Epithelial cell of proximal tubule (primary cell): ENCODE measurements around the gene RNPC3. TPM values are rescaled to one million over a fixed set of nuclear protein-coding genes. Genes with fewer than 3 reads are reported as not detected.
A peak's percentile ranks its signal among the peaks of the same experiment; 100 is the strongest.

Source experiments
- DNase-seq: peaks from one replicate; pipeline ENCODE4 v3.0.0-alpha.2; 2011; ENCODE audit warnings: low read depth
- H3K4me3 ChIP-seq: 2 replicates; pipeline ENCODE4 v1.5.1; 2011; ENCODE audit warnings: low read depth, mild to moderate bottlenecking, low read length
- total RNA-seq: library from RNA; depleted of rRNA; stranded (reverse); fragments of >200 nt; gene quantifications from 2 replicates; pipeline ENCODE4 v1.2.3, GENCODE V29; 2015
- TF ChIP-seq, protein P1 (sequence below): conservative IDR thresholded peaks from 2 replicates; pipeline ENCODE4 v1.5.1; 2012; ENCODE audit warnings: low read depth, mild to moderate bottlenecking, low read length

The RNPC3 gene
- total RNA-seq, 1 donor from 2014 or later, result 6.4 TPM

DNA sequence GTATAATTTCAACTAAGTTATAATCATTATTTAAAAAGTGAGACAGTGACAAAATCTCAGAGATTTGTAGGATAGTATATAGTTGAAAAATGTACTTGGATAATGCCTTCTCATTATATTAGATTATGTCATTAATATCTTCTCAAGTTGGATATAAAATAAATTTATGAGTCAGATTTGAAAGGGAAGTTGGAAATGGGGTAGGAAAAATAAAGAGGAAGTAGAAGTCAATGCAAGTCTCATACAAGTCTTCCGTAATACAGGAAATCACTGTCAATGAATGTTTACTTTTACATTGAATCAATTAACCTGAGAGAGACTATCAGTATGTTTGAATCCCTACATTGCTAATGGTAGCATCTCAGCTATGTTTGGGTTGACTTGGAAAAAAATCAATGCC is 16.2 kb upstream of the RNPC3 start:
- TF ChIP-seq, protein P1, sequence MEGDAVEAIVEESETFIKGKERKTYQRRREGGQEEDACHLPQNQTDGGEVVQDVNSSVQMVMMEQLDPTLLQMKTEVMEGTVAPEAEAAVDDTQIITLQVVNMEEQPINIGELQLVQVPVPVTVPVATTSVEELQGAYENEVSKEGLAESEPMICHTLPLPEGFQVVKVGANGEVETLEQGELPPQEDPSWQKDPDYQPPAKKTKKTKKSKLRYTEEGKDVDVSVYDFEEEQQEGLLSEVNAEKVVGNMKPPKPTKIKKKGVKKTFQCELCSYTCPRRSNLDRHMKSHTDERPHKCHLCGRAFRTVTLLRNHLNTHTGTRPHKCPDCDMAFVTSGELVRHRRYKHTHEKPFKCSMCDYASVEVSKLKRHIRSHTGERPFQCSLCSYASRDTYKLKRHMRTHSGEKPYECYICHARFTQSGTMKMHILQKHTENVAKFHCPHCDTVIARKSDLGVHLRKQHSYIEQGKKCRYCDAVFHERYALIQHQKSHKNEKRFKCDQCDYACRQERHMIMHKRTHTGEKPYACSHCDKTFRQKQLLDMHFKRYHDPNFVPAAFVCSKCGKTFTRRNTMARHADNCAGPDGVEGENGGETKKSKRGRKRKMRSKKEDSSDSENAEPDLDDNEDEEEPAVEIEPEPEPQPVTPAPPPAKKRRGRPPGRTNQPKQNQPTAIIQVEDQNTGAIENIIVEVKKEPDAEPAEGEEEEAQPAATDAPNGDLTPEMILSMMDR, result no peak
- no peak overlapping the region for H3K4me3 ChIP-seq
- DNase-seq, result no peak

DNA sequence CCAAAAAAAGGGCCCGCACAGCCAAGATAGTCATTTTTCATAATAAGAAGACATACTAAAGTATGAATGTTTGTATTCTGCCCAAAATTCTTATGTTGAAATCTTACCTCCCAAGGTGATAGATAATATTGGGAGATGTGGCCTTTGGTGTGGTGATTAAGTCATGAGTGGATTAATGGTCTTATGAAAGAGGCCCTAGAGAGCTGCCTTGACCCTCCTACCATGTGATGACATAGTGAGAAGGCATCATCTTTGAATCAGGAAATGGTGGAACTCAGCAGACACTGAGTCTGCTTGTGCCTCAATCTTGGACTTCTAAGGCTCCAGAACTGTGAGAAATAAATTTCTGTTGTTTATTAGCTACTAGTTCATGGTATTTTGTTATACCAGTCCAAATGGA is 11.8 kb upstream of the RNPC3 start:
- TF ChIP-seq, protein P1, result no peak
- no peak overlapping the region for H3K4me3 ChIP-seq
- no peak for DNase-seq

DNA sequence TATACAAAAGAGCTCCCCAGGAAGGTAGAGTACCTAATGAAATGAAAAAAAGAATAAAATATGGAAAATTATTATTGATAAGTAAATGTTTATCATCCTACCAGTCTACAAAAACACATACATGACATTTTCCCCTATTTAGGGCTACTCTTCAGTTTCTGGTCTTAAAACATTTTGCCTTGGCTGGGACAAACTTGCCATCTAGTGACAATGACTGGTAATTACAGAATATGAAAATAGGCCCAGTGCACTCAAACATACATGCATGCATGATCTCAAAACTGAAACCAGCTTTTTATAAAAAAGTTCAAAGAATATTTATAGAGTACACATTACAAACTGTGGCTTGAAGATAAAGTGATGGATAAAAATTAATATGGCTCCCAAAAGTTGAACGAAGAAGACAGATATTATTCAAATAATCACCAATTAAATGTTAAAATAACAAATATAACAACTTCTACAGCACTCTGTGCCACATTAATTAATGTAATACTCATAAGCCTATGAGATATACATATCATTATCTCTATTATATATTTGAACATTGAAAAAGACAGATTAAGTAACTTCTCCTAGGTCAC is 10.5 kb upstream of the RNPC3 start:
- DNase-seq, result no peak
- H3K4me3 ChIP-seq, result no peak overlapping the region
- TF ChIP-seq, protein P1, result peak; percentile 80

DNA sequence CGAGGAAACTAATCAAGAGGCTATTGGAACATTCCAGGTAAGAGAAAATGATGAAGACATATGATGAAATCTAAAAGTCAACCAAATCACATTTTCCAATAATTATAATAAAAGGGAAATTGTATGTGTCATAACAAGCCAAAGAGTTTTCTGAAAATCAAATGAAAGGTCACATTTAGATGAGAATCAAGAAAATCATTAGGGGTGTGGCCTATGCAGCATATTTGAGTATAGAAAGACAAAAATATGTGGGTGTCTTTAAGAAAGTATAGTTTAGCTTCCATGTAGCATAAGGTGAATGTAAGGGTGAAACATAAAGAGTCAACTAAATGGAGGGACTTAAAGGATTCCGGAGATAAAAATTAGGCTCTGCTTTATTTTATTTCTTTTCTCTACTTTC is 9.2 kb upstream of the RNPC3 start:
- DNase-seq, result no peak
- no peak overlapping the region for H3K4me3 ChIP-seq
- TF ChIP-seq, protein P1, result no peak

DNA sequence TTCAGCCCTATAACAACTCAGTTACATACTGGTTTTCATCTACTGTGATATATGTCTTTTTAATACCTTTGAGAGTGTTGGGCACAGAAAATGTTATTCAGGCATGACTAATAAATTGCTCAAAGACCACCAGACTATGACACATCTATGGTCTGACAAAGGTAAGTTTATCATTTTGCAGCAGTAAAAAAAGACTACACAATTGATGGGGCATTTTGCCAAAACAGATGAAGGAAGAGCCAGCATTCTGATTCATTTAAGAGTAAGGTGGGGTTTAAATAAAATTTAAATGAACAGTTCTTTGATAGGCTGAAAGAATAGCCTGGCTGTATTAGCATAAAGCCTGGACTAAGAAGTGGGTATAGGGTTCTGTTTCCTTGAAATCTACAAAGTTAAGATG is 8.8 kb upstream of the RNPC3 start:
- TF ChIP-seq, protein P1, result no peak
- H3K4me3 ChIP-seq, result no peak overlapping the region
- no peak for DNase-seq

DNA sequence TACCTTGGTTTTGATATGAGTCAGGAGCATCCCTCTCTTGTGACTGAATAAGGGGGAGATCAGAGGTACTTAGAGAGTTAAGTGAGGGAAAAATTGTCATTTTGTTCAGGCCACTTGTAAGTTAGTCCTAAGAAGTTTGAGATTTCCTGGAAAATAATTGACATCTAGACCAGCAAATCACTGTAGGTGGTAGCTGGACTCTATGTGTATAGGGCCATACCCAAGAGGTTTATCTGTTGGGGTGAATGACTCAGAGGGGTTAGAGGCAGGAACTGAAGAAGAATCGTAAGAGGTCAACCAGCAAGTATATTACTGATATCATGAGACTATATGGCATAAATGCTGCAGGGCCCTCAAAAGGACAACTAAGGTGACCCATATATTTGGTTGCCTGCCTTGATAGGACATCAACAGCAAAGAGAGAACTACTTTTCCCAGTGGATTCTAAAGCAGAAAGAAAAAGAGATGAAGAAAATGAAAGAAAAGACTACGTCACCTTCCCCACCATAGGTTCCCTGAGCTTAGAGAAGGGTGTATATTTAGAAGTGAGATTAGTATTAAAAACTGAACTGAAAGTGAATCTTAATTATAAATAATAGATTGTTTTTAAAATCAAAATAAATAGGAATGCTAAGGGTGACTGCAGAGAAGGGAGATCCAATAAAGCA is 8.0 kb upstream of the RNPC3 start:
- TF ChIP-seq, protein P1, result no peak
- no peak overlapping the region for H3K4me3 ChIP-seq
- no peak for DNase-seq

DNA sequence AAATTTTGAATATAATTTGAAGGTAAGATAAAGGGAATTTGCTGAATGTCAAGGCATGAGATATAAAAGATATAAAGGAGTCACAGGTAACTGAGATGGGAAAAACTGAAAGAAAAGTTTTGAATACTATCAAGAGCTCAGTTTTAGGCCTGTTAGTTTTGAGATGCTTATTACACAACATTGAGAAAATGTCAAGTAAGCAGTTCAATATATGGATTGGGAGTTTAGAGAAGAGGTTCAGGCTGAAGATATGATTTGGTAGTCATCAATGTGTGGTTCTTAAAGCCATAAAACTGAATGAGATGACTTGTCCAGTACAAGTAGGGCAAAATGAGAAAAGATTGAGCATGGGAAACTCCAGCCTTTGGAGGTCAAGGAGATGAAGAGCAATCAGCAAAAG is 4.7 kb upstream of the RNPC3 start:
- H3K4me3 ChIP-seq, result no peak overlapping the region
- no peak for DNase-seq
- TF ChIP-seq, protein P1, result no peak
